ENCODE results near the gene AURKAIP1. TPM values are rescaled to one million over a fixed set of nuclear protein-coding genes. Genes with fewer than 3 reads are reported as not detected.
A peak's percentile ranks its signal among the peaks of the same experiment; 100 is the strongest.

AURKAIP1 gene
- total RNA-seq, 4 donors from 2014 or later, result 122 to 172 (median 134) TPM

DNA sequence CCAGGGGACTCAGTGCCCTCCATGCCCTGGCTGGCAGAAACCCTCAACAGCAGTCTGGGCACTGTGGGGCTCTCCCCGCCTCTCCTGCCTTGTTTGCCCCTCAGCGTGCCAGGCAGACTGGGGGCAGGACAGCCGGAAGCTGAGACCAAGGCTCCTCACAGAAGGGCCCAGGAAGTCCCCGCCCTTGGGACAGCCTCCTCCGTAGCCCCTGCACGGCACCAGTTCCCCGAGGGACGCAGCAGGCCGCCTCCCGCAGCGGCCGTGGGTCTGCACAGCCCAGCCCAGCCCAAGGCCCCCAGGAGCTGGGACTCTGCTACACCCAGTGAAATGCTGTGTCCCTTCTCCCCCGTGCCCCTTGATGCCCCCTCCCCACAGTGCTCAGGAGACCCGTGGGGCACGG, 46.8 kb downstream of the AURKAIP1 start:
- H3K36me3 ChIP-seq, result peaks cover 0 to 26% (median 0%) of the 10 kb centered on the region in 3 donors
- H3K9me3 ChIP-seq, result no peaks in the 10 kb centered on the region
- peaks cover 5 to 35% (median 22%) of the 10 kb centered on the region in 4 donors for H3K4me1 ChIP-seq
- no peak overlapping the region for H3K27ac ChIP-seq
- H3K27me3 ChIP-seq, result no peaks in the 10 kb centered on the region
- TF ChIP-seq, protein P1, sequence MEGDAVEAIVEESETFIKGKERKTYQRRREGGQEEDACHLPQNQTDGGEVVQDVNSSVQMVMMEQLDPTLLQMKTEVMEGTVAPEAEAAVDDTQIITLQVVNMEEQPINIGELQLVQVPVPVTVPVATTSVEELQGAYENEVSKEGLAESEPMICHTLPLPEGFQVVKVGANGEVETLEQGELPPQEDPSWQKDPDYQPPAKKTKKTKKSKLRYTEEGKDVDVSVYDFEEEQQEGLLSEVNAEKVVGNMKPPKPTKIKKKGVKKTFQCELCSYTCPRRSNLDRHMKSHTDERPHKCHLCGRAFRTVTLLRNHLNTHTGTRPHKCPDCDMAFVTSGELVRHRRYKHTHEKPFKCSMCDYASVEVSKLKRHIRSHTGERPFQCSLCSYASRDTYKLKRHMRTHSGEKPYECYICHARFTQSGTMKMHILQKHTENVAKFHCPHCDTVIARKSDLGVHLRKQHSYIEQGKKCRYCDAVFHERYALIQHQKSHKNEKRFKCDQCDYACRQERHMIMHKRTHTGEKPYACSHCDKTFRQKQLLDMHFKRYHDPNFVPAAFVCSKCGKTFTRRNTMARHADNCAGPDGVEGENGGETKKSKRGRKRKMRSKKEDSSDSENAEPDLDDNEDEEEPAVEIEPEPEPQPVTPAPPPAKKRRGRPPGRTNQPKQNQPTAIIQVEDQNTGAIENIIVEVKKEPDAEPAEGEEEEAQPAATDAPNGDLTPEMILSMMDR (IDR thresholded peaks at IDR 0.05), result no peak
- no peak for TF ChIP-seq POLR2A (IDR thresholded peaks at IDR 0.05)
- no peak overlapping the region for H3K4me3 ChIP-seq
- DNase-seq, result no peak

DNA sequence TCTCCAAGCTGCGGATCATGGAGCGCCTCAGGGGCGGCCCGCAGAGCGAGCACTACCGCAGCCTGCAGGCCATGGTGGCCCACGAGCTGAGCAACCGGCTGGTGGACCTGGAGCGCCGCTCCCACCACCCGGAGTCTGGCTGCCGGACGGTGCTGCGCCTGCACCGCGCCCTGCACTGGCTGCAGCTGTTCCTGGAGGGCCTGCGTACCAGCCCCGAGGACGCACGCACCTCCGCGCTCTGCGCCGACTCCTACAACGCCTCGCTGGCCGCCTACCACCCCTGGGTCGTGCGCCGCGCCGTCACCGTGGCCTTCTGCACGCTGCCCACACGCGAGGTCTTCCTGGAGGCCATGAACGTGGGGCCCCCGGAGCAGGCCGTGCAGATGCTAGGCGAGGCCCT, 47.7 kb downstream of the AURKAIP1 start:
- DNase-seq, result no peak
- peaks cover 0 to 26% (median 0%) of the 10 kb centered on the region in 3 donors for H3K36me3 ChIP-seq
- peaks cover 0 to 36% (median 25%) of the 10 kb centered on the region in 4 donors for H3K4me1 ChIP-seq
- TF ChIP-seq, protein P1 (IDR thresholded peaks at IDR 0.05), result no peak
- no peak for TF ChIP-seq POLR2A (IDR thresholded peaks at IDR 0.05)
- H3K9me3 ChIP-seq, result no peaks in the 10 kb centered on the region
- no peak overlapping the region for H3K4me3 ChIP-seq
- no peaks in the 10 kb centered on the region for H3K27me3 ChIP-seq
- no peak overlapping the region for H3K27ac ChIP-seq

DNA sequence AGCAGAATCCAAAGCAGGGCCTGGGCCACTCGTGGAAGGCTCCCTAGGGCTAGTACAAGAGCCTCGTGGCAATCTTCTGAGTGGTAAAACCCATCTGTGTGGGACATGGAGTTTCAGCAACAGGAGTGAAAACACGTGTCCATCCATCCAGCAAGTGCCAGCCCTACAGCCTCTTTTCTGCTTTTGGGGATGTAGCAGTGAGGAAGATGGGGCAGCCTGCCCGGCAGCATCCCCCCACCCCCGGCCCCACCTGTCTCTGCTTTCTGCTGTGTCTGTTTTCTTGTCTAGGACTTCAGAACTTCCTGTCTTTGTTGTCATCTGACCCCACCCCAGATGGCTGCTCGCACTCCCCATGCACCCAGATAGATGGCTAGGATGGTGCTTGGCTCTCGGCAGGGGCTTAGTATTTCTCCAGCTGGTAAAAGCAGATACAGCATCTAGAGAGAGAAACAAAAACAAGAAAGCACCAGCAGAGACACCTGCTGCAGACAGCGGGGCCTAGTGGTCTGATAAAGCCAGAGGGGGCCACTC, 48.9 kb downstream of the AURKAIP1 start:
- peak overlapping the region in 2 of 4 donors; percentile 90 to 95 for H3K27ac ChIP-seq
- H3K27me3 ChIP-seq, result no peaks in the 10 kb centered on the region
- peaks cover 0 to 44% (median 29%) of the 10 kb centered on the region in 4 donors for H3K4me1 ChIP-seq
- no peak for DNase-seq
- no peaks in the 10 kb centered on the region for H3K9me3 ChIP-seq
- no peak for TF ChIP-seq POLR2A (IDR thresholded peaks at IDR 0.05)
- TF ChIP-seq, protein P1 (IDR thresholded peaks at IDR 0.05), result no peak
- peak overlapping the region; percentile 94 to 99 (median 98) for H3K4me3 ChIP-seq
- peaks cover 0 to 26% (median 0%) of the 10 kb centered on the region in 3 donors for H3K36me3 ChIP-seq

DNA sequence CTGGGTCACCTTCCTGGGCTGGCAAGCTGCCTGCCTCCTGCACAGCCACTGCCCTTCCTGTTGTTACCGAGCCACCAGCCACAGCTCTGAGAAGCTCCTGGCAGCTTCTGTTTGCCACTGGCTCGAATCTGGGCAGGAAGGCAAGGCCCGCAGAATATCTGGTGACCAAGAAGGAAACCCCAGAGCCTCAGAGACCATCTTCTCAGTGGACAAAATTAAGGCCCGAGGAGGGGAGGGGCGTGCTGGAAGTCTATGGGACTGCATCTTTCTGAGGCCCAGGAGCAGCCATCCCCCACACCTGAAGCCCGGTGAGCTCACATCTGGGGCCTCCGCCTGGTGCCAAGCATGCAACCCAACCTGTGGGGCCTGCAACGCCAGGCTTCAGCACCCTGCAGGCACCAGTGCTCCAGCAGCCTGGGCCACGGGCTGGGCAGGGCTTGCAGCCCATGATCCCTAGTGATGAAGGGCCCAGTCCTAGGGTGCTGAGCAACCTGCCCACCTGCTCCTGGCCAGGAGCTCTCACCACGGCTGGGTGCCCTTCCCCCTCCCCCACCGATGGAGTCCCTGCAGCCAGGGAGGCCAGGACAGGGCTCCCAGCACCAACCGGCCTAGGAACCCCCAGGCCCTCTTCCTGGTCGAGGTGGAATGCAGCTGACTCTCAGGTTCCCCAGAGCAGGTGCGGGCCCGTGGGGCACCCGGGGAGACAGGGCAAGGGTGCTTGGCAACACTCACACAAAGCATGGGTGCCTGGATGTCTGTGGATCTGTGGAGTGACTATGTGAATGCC, 49.5 kb downstream of the AURKAIP1 start:
- peak overlapping the region; percentile 90 to 95 (median 91) for H3K27ac ChIP-seq
- peak in 1 of 3 donors; percentile 65 for DNase-seq
- no peaks in the 10 kb centered on the region for H3K9me3 ChIP-seq
- H3K4me3 ChIP-seq, result peak overlapping the region; percentile 94 to 99 (median 98)
- TF ChIP-seq POLR2A (IDR thresholded peaks at IDR 0.05), result no peak
- TF ChIP-seq, protein P1 (IDR thresholded peaks at IDR 0.05), result no peak
- H3K27me3 ChIP-seq, result no peaks in the 10 kb centered on the region
- H3K4me1 ChIP-seq, result peaks cover 0 to 43% (median 28%) of the 10 kb centered on the region in 4 donors
- H3K36me3 ChIP-seq, result peaks cover 0 to 30% (median 0%) of the 10 kb centered on the region in 3 donors

DNA sequence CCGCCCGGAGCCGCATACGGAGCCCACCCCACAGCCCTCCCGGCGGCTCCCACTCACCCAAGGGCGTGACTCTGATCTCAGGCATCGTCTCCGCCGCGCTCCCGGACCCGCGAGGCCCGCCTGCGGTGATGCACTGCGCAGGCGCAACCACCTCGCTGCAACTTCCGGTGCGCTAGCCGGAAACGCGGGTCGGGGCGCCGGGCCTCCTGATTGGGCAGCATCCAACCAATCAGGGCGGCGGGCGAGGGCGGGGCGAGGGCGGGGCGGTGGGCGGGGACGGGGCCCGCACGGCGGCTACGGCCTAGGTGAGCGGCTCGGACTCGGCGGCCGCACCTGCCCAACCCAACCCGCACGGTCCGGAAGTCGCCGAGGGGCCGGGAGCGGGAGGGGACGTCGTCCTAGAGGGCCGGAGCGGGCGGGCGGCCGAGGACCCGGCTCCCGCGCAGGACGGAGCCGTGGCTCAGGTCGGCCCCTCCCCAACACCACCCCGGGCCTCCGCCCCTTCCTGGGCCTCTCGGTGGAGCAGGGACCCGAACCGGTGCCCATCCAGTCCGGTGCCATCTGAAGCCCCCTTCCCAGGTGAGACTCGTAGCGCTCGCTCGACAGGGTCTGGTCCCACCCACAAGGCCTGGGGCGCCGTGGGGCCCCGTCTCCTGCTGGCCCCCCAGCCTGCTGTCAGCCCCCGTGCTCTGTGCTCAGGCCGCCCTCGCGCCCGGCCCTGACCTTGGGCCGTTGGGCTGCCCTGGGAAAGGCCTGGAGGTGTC, 50.3 kb downstream of the AURKAIP1 start, which contains the start of the genes CPTP and INTS11:
Gene CPTP, plus strand, starts transcription at position 279 of the 764 bp plus-strand sequence. CDS start 2,109 bp downstream, outside the sequence.
Gene INTS11, minus strand, starts transcription at position 137 of the 764 bp plus-strand sequence. Its CDS starts 52 bp downstream, at position 85.
- Histone ChIP-seq H3K4me3 (peak within 1 kb of the TSS; percentile 94 to 99 (median 98)), H3K9me3 (no peaks in the 10 kb centered on the region), H3K27ac (peak within 1 kb of the TSS; percentile 90 to 95 (median 91)), H3K4me1 (peaks cover 0 to 43% (median 28%) of the 10 kb centered on the region in 4 donors), H3K36me3 (peaks cover 0 to 36% (median 0%) of the 10 kb centered on the region in 3 donors), H3K27me3 (no peaks in the 10 kb centered on the region)
- TF ChIP-seq, protein P1 (IDR thresholded peaks at IDR 0.05), result no peak
- peak; percentile 70 to 79 for TF ChIP-seq POLR2A (IDR thresholded peaks at IDR 0.05)
- DNase-seq, result peak; percentile 92 to 97 (median 97)

Measured in Peyer's patch (tissue), 4 donors.